Neural cell (in vitro differentiated cells): Measurements from ENCODE around the gene MID1.

Source experiments
- CTCF ChIP-seq: fragments of 450-650 bp; IDR thresholded peaks from 2 replicates; pipeline ENCODE4 v1.5.1; 2014; ENCODE audit warnings: antibody characterized with exemption, mild to moderate bottlenecking, moderate library complexity; ENCODE audit not compliant: poor library complexity, severe bottlenecking
- EP300 ChIP-seq: fragments of 450-650 bp; conservative IDR thresholded peaks from 2 replicates; pipeline ENCODE4 v1.6.1; 2014; ENCODE audit warnings: antibody characterized with exemption, mild to moderate bottlenecking, moderate library complexity; ENCODE audit not compliant: poor library complexity, severe bottlenecking
- EZH2 ChIP-seq: fragments of 200-600, 300-800 bp; shearing (Covaris generic), sonication (generic); IDR thresholded peaks from 2 replicates; pipeline ENCODE4 v1.6.1; 2014; ENCODE audit warnings: antibody characterized with exemption, low read length, borderline replicate concordance, mild to moderate bottlenecking; ENCODE audit not compliant: insufficient read depth, poor library complexity, severe bottlenecking
- POLR2AphosphoS5 ChIP-seq: IDR thresholded peaks from 2 replicates; pipeline ENCODE4 v1.6.1; 2012
- RAD21 ChIP-seq: fragments of 450-650 bp; conservative IDR thresholded peaks from 2 replicates; pipeline ENCODE4 v1.6.1; 2014; ENCODE audit warnings: antibody characterized with exemption, mild to moderate bottlenecking, moderate library complexity
- SMC3 ChIP-seq: fragments of 450-650 bp; conservative IDR thresholded peaks from 2 replicates; pipeline ENCODE4 v1.6.1; 2014; ENCODE audit warnings: antibody characterized with exemption, mild to moderate bottlenecking, moderate library complexity; ENCODE audit not compliant: poor library complexity
- TAF1 ChIP-seq: IDR thresholded peaks from 2 replicates; pipeline ENCODE4 v1.6.1; 2012; ENCODE audit warnings: low read depth
- TF ChIP-seq, protein P1 (sequence below): IDR thresholded peaks from 2 replicates; pipeline ENCODE4 v1.6.1; 2012; ENCODE audit warnings: borderline replicate concordance

- TF ChIP-seq POLR2AphosphoS5: no peak
- TF ChIP-seq EP300: no peak
- TF ChIP-seq CTCF: no peak
- no peak for TF ChIP-seq TAF1
- no peak for TF ChIP-seq RAD21
- no peak for TF ChIP-seq SMC3
- TF ChIP-seq EZH2: no peak
- TF ChIP-seq, protein P1, sequence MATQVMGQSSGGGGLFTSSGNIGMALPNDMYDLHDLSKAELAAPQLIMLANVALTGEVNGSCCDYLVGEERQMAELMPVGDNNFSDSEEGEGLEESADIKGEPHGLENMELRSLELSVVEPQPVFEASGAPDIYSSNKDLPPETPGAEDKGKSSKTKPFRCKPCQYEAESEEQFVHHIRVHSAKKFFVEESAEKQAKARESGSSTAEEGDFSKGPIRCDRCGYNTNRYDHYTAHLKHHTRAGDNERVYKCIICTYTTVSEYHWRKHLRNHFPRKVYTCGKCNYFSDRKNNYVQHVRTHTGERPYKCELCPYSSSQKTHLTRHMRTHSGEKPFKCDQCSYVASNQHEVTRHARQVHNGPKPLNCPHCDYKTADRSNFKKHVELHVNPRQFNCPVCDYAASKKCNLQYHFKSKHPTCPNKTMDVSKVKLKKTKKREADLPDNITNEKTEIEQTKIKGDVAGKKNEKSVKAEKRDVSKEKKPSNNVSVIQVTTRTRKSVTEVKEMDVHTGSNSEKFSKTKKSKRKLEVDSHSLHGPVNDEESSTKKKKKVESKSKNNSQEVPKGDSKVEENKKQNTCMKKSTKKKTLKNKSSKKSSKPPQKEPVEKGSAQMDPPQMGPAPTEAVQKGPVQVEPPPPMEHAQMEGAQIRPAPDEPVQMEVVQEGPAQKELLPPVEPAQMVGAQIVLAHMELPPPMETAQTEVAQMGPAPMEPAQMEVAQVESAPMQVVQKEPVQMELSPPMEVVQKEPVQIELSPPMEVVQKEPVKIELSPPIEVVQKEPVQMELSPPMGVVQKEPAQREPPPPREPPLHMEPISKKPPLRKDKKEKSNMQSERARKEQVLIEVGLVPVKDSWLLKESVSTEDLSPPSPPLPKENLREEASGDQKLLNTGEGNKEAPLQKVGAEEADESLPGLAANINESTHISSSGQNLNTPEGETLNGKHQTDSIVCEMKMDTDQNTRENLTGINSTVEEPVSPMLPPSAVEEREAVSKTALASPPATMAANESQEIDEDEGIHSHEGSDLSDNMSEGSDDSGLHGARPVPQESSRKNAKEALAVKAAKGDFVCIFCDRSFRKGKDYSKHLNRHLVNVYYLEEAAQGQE: no peak
Observed at GRCh38 chrX:10582945-10583344, 37.4 kb downstream of the MID1 start.
